Activated T-helper 1 cell treated with anti-CD3 and anti-CD28 coated beads, Interleukin-2, amount 50 U/mL, for 16 hours (primary cell): ENCODE results near the gene HEG1.

Experiments used
- DNase-seq, 2 donors: peaks; one replicate each; pipeline ENCODE4 v3.0.0-alpha.2; 2020; ENCODE audit warnings: low read depth in 1 of 2, low spot score in 1 of 2

Gene HEG1

DNA sequence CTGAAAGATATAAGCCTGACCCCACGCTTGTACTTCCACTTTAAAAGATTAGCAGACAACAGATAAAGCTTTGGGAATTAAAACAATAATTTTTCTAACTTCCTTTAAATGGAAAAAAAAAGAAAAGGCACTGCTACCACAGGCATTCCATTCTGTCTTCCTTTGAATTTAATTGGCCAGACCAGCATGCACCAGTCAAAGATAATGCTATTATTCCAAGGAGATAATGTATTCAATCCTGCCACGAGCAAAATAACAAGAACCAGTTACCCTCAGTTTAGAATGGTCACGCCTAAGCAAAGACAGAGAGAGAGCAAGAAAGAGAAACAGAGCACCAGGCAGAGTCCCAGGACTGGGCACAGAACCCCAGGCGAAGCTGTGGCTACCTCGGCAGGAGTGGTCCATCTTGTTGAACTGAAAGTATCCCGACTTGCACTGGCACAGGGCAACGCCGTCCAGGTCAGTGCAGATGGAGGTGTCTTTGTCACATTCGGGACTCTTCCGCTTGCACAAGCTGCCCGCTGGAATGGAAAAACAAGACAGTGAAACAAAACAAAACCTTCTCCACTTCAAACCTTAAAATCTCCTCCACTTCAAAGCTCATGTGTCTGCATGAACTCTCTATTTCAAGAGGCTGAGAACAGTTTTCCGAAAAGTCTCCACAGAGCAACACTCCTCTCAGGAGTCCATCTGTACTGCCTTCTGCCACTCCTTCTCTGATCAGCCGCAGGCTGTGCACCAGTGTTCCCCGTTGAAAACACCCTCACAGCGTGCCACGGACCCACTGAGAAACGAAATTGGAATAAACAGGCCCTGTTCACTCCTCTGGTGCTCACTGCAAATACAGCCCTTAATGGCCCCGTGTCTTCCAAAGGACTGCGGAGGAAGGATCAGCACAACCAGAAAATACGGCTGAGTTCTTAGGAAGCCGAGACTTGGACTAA lies 58.2 kb downstream of the HEG1 start:
- no peak for DNase-seq

DNA sequence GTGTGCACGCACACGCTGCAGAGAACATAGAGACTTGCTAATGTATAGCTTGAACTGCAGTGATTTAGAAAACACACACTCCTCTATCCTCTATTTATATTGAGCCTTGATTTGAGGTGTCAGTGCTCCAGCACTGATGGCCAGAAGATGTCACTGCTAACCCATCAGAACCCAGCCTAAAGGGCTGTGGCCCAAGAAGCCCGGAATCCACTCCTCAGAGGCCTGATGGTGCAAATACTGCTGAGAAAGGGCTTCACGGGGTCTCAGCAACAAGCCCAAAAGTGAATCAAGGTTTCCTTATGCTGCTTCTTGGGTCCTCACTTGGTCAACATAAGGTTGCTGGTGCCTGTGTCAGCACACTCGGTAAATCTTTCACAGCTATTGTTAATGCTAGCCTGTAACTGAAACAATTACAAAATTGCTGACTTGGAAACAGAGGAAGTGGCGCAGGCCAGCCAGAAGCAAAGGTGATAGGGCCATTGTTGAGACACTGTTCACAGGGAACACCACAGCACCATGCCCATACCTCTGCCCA lies 60.3 kb downstream of the HEG1 start:
- peak in 1 of 2 donors; percentile 12 for DNase-seq

GRCh38 chr3:124993466-124993865 lies 62.3 kb downstream of the HEG1 start:
- DNase-seq: no peak

- no peak for DNase-seq
Measured at GRCh38 chr3:124992041-124992440, 63.8 kb downstream of the HEG1 start.

DNA sequence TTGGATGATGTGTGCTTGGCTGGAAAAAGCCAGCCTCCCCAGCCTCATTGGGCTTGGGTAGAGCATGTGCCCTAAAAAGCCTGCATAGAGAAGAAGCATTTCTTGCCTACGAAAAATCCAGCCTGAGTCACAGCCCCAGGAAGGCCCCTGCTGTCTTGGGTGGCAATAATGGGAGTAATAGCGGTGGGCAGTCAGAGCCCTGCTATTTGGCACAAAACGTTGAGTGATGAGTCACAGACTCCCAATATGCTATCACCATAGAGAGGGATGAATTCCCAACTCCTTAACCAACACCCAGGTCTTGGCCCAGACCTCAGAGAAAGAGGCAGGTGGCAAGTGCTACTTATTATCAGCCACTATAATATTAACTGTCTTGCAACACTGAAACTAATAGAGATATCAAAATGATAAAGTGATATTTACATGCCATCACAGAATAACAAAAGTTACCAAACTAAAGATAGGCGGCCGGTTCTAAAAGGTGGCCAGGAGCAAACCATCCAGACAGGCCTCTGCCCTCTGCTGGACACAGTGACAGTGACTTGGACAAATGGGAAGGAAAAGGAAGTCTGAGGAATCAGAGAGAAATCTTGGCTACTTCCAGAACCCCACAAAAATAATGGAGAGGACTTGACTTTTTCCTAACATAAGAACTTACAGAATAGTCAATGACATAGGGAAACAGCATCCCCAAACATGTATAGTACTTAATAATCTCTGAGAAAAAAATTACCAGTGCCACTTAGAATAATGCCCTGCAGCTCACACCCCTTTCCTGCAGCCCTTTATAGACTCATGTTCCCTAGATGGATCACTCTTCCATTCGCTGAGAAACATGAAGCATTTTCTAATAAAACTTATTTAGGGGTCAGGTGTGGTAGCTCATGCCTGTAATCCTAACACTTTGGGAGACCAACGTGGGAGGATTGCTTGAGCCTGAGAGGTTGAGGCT lies 69.3 kb downstream of the HEG1 start:
- no peak for DNase-seq

- DNase-seq: no peak
Measured at GRCh38 chr3:124985349-124985748, 70.4 kb downstream of the HEG1 start.

DNA sequence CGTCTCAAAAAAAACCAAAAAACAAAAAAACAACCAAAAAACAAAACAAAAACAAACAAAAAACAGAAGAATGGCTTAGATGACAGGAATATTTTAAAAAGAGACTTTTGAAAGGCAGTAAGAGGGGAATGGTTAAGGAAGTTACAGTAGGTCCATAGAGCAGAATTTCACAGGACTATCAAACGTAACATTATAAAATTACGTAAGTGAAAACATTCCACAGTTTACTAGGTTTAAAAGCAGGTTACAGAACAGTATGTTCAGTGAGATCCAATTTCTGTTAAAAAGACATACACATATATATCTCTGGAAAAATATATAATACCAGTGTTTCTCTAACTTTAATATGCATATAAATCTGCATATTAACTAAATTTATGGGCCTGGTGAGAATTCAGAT lies 71.0 kb downstream of the HEG1 start:
- DNase-seq: no peak

DNA sequence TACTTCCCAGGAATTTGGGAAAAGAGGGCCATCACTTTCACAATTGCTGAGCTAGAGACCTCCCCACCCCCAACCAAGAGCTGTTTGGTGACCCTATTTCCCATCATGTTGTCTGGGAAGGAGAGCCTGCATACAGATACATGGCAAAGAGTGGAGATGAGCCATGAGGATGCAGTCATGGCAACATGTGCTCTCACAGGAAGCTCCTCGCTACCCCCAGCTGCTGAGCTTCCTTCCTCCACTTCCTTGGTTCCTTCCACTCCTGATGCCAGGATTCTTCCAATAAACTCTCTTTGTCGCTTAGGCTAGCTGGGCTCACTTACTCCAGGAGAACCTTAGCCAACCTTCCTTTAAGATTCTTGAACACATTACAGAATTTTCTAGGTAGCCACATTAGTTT lies 72.9 kb downstream of the HEG1 start:
- DNase-seq: no peak

- no peak for DNase-seq
Measured at GRCh38 chr3:124981472-124981871, 74.3 kb downstream of the HEG1 start.

GRCh38 chr3:124978627-124979026 lies 77.2 kb downstream of the HEG1 start:
- DNase-seq: no peak

DNA sequence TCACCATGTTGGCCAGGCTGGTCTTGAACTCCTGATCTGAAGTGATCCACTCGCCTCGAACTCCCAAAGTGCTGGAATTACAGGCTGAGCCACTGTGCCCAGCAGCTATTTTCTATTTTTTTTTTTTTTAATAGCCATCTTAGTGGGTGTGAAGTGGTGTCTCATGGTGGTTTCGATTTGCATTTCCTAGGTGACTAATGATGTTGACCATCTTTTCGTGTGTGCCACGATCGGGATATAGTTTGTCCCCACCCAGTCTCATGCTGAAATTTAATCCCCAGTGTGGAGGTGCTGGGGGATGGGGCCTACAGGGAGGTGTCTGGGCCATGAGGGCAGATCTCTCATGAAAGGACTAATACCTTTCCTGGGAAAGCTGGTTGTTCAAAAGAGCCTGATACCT lies 79.4 kb downstream of the HEG1 start:
- DNase-seq: no peak

DNA sequence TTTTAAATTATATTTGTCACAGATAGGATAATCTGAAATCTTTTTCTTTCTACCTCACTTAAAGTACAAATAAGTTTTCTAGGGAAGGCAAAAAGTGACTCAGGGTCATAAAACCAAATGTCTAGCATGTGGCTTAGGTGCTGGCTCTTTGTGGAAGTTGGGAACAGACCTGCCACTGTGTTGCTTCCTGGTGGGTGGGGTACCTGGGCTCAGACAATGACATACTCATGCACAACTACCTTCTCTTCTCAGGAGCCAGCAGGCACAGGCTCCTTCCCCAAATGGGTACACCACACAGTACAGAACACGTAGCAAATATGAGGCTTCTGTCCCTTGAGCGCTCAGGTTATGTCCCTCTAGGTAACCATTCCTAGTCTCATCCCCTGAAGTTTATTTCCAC lies 81.1 kb downstream of the HEG1 start:
- DNase-seq: no peak

- no peak for DNase-seq
Measured at GRCh38 chr3:124973290-124973689, 82.5 kb downstream of the HEG1 start.

DNA sequence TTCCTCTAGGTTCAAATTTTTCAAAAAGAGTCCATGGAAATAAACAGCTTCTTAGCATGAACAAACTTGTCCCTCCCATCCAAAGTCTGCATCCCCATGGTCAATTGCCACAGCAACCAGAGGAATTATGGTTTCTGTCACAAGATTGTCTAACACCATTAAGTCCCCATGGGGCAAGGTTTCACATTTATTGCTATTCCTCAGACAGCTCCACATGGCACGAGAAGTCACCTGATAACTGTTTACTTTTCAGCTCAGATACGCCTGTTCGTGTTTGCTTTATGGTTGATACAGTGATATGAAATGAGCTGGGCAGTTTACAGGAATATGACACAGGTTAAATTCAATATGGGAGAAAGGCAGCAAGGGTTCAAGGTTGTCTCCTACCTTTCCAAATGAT lies 83.3 kb downstream of the HEG1 start:
- no peak for DNase-seq

- no peak for DNase-seq
Measured at GRCh38 chr3:124969963-124970722, 85.7 kb downstream of the HEG1 start.

DNA sequence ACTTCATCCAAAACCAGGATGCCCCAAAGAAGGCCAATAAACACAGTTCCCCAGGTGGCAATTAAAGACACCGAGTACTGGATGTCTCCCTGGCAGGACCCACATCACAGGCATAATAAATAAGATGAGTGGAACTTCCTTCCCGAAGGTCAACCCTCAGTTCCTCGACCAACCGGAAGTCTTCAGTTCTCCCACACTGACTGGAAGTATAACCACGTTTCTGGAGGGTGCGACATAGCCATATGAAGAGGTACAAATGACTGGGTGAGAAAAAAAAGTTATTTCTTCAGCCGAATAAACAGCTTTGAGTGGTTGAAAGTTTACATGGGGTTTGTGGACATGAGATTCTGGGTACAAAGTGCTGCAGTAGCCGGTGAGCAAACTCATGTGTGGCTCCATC lies 86.6 kb downstream of the HEG1 start:
- DNase-seq: no peak

- DNase-seq: no peak
Measured at GRCh38 chr3:124967964-124968363, 87.8 kb downstream of the HEG1 start.

GRCh38 chr3:124966521-124967445 lies 89.0 kb downstream of the HEG1 start:
- no peak for DNase-seq

GRCh38 chr3:124965413-124965812 lies 90.4 kb downstream of the HEG1 start:
- DNase-seq: no peak

GRCh38 chr3:124964387-124964786 lies 91.4 kb downstream of the HEG1 start:
- no peak for DNase-seq
